Measurements from ENCODE around the gene PTPRN2.

PTPRN2 gene

DNA sequence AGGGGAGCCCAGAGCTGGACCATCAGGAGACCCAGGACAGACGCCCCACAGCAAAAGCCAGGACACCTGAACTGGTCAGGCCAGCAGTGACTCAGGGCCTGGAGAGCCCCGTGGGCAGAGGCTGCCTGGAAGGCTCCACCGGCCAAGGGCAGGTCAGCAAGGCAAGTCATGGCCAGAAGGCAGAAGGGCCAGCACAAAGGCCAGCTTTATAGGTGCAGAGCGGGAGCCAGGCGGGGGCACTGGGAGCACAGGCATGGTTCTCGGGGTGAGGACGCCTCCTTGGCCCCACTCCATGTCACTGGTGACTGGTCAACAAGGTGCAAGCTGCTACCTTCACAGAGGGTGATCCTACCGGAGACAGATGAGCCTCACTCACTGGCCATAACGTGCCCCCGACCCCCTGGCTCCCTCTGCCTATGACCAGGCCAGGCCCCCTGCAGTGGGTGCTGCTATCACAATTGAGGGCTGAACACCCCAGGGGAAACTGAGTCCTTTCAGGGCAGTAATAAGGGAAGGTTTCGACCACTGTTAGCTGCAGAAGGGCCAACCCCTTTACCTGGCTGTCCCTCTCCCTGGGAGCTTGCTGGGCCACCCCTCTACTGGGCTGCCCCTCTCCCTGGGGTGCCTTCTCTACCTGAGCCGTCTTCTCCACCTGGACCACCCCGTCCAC lies 317.4 kb downstream of the PTPRN2 start:
- DNase-seq (ENCODE audit: low read depth), result no peak
- H3K4me3 ChIP-seq (ENCODE audit: low read depth, low read length), result no peak overlapping the region
- TF ChIP-seq POLR2A (IDR thresholded peaks at IDR 0.05; ENCODE audit: extremely low read depth, insufficient read length) (no peak), MYC (IDR thresholded peaks at IDR 0.05; ENCODE audit: low read depth, low read length) (no peak)
- TF ChIP-seq, protein P1, sequence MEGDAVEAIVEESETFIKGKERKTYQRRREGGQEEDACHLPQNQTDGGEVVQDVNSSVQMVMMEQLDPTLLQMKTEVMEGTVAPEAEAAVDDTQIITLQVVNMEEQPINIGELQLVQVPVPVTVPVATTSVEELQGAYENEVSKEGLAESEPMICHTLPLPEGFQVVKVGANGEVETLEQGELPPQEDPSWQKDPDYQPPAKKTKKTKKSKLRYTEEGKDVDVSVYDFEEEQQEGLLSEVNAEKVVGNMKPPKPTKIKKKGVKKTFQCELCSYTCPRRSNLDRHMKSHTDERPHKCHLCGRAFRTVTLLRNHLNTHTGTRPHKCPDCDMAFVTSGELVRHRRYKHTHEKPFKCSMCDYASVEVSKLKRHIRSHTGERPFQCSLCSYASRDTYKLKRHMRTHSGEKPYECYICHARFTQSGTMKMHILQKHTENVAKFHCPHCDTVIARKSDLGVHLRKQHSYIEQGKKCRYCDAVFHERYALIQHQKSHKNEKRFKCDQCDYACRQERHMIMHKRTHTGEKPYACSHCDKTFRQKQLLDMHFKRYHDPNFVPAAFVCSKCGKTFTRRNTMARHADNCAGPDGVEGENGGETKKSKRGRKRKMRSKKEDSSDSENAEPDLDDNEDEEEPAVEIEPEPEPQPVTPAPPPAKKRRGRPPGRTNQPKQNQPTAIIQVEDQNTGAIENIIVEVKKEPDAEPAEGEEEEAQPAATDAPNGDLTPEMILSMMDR (IDR thresholded peaks at IDR 0.05; ENCODE audit: low read depth, low read length), result no peak
- TF ChIP-seq, protein P2, sequence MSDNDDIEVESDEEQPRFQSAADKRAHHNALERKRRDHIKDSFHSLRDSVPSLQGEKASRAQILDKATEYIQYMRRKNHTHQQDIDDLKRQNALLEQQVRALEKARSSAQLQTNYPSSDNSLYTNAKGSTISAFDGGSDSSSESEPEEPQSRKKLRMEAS (IDR thresholded peaks at IDR 0.05; ENCODE audit: low read depth, low read length), result no peak

DNA sequence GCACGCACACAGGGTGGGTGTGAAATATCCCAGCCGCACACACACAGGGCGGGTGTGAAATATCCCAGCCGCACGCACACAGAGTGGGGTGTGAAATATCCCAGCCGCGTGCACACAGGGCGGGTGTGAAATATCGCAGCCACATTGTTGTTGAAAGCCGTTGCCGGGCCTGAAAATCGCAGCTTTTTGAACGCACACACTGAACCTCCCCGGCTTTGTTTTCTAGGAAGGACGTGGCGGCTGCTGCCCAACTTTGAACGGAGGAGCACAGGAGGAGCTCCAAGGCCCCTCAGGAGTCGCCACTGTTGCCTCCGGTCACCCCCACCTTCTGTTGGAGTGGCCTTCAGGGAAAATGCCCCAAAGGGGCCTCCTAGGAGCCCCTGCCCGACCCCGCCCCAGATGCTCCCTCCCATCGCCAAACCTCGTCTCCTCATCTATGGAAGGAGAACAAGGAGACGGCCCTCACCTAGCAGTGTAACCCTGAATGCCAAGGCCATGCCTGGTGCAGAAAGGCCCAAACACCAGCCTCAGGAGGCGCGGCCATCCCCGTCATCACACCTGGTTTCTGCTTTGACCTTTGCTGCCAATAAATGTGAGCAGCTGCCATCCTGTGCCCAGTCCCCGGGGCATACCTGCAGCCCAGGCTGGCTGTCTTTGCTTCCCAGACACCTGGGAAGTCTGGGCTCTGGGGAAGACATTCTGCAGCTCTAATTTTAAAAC lies 318.6 kb downstream of the PTPRN2 start:
- no peak for TF ChIP-seq MYC (IDR thresholded peaks at IDR 0.05; ENCODE audit: low read depth, low read length)
- TF ChIP-seq POLR2A (IDR thresholded peaks at IDR 0.05; ENCODE audit: extremely low read depth, insufficient read length), result no peak
- TF ChIP-seq, protein P2 (IDR thresholded peaks at IDR 0.05; ENCODE audit: low read depth, low read length), result no peak
- TF ChIP-seq, protein P1 (IDR thresholded peaks at IDR 0.05; ENCODE audit: low read depth, low read length), result no peak
- no peak overlapping the region for H3K4me3 ChIP-seq (ENCODE audit: low read depth, low read length)
- DNase-seq (ENCODE audit: low read depth), result no peak

DNA sequence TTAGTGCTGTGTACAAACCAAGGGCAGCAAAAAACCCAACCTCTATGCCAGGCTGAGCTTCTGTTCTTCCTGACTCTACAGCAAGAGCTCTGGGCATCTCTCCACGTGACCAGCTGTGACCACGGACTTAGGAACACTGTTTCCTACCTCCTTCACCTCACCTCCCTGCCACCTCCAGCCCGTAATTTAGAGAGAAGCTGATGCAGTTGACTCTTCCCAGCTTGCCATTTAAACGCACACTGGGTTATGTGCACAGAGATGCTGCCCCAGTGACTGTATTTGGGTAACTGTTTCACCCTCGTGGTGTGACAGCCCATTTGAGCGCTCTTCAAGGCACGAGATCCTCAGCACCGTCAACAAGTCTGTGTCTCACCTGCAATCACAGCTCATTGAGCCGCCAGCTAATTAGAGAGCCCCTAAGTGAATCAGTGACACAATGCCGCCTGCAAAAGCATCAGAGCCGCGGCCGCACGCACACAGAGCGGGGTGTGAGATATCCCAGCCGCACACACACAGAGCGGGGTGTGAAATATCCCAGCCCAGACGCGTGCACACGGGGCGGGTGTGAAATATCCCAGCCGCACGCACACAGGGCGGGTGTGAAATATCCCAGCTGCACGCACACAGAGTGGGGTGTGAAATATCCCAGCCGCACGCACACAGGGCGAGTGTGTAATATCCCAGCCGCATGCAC lies 319.7 kb downstream of the PTPRN2 start:
- H3K4me3 ChIP-seq (ENCODE audit: low read depth, low read length), result no peak overlapping the region
- no peak for DNase-seq (ENCODE audit: low read depth)
- TF ChIP-seq, protein P1 (IDR thresholded peaks at IDR 0.05; ENCODE audit: low read depth, low read length), result no peak
- TF ChIP-seq POLR2A (IDR thresholded peaks at IDR 0.05; ENCODE audit: extremely low read depth, insufficient read length), result no peak
- TF ChIP-seq, protein P2 (IDR thresholded peaks at IDR 0.05; ENCODE audit: low read depth, low read length), result no peak
- no peak for TF ChIP-seq MYC (IDR thresholded peaks at IDR 0.05; ENCODE audit: low read depth, low read length)

DNA sequence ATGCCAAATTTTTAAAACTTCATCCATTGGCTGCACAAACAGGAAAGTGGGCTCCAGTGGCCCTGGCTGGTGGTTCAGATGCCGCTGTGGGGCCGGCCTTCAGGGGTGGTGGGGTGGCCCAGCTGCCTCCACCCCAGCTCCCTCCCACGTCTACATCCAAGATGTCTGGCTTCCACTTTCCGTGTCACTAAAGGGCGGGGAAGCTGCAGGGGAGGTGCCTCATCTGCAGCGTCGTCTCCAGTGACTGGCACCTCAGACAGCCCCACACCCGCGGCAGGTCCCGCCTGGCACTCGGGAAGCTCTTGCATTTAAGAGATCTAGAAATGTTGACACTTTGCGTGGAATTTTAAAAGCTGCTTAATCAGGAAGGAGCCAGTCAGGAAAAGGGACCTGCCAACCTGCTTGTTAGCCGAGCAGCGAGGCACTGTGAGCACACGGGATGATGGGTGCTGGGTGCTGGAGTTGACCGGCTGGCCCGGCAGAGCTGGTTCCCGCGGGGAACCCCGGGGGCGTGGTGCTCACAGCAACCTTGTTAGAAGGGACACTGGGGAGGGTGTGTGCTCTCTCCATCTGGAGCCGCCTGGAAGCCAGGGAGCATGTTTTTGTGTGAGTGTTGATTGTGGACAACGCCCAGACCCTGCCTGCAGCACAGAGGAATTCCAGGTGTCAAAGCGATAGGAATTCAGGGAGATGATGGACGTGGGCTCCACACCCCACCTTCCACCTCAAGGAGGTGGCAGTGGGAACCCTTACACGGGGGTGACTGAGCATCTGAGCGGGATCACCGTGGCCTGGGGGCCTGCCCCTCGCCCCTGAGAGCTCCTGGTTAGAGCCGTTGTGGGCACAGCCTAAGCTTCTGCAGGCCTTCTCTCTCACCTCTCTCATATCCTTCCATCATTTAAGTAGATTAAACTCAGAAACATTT lies 320.5 kb downstream of the PTPRN2 start:
- no peak for DNase-seq (ENCODE audit: low read depth)
- TF ChIP-seq MYC (IDR thresholded peaks at IDR 0.05; ENCODE audit: low read depth, low read length) (no peak), POLR2A (IDR thresholded peaks at IDR 0.05; ENCODE audit: extremely low read depth, insufficient read length) (no peak)
- TF ChIP-seq, protein P2 (IDR thresholded peaks at IDR 0.05; ENCODE audit: low read depth, low read length), result no peak
- TF ChIP-seq, protein P1 (IDR thresholded peaks at IDR 0.05; ENCODE audit: low read depth, low read length), result no peak
- no peak overlapping the region for H3K4me3 ChIP-seq (ENCODE audit: low read depth, low read length)

DNA sequence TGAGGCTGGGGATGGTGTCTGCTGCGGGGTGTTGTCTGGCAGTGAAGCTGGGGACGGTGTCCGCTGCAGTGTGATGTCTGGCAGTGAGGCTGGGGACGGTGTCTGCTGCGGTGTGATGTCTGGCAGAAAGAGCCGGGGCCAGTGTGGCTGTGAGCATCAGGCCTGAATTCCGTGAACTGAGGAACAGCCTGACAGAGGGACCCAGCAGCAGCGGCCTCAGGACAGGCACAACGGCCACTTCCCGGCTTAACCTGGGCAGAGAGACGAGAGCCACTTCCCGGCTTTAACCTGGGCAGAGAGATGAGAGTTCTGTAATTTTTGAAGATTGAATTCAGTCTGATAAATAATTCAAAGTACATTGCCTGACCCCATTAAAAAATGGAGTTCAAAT lies 321.2 kb downstream of the PTPRN2 start:
- TF ChIP-seq, protein P2 (IDR thresholded peaks at IDR 0.05; ENCODE audit: low read depth, low read length), result no peak
- no peak for TF ChIP-seq POLR2A (IDR thresholded peaks at IDR 0.05; ENCODE audit: extremely low read depth, insufficient read length)
- TF ChIP-seq MYC (IDR thresholded peaks at IDR 0.05; ENCODE audit: low read depth, low read length), result no peak
- TF ChIP-seq, protein P1 (IDR thresholded peaks at IDR 0.05; ENCODE audit: low read depth, low read length), result no peak

More for the DNA sequence above, 321.2 kb downstream of the PTPRN2 start:
- DNase-seq (ENCODE audit: low read depth), result no peak
- no peak overlapping the region for H3K4me3 ChIP-seq (ENCODE audit: low read depth, low read length)
